22Rv1 (cell line): ENCODE measurements around the gene GGA1.

Experiments used
- ZFX ChIP-seq: fragments of 450-650 bp; IDR thresholded peaks from 2 replicates; pipeline ENCODE4 v1.6.1; 2017; ENCODE audit warnings: antibody characterized with exemption, borderline replicate concordance
- TF ChIP-seq, protein P1 (sequence below): fragments of 450-650 bp; IDR thresholded peaks from 2 replicates; pipeline ENCODE4 v1.5.1; 2017; ENCODE audit warnings: mild to moderate bottlenecking

DNA sequence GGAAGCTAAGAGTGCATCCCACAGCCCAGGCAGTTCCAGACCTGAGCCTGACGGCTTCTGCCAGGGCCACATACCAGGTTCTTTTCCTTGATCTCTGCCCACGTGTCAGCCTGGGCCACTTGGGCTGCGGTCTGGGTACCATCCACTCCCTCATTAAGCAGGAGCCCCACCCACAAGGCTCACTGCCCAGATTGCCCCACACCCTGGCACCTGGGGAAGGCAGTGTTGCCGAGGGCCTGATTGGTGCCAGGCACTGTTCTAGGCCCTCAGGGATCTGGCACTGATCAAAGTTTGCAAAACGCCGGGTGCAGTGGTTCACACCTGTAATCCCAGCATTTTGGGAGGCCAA, 15.4 kb downstream of the GGA1 start:
- TF ChIP-seq, protein P1, sequence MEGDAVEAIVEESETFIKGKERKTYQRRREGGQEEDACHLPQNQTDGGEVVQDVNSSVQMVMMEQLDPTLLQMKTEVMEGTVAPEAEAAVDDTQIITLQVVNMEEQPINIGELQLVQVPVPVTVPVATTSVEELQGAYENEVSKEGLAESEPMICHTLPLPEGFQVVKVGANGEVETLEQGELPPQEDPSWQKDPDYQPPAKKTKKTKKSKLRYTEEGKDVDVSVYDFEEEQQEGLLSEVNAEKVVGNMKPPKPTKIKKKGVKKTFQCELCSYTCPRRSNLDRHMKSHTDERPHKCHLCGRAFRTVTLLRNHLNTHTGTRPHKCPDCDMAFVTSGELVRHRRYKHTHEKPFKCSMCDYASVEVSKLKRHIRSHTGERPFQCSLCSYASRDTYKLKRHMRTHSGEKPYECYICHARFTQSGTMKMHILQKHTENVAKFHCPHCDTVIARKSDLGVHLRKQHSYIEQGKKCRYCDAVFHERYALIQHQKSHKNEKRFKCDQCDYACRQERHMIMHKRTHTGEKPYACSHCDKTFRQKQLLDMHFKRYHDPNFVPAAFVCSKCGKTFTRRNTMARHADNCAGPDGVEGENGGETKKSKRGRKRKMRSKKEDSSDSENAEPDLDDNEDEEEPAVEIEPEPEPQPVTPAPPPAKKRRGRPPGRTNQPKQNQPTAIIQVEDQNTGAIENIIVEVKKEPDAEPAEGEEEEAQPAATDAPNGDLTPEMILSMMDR = no peak
- no peak for TF ChIP-seq ZFX
